Vagina (tissue), 2 donors: ENCODE results near the gene NGFR. TPM values are rescaled to one million over a fixed set of nuclear protein-coding genes. Genes with fewer than 3 reads are reported as not detected.
A peak's percentile ranks its signal among the peaks of the same experiment; 100 is the strongest.

Experiments used
- DNase-seq, 2 donors: peaks; one replicate each; pipeline ENCODE4 v3.0.0-alpha.2; 2017; ENCODE audit errors: extremely low spot score in 2 of 2
- H3K27ac ChIP-seq: fragments of 200-600 bp; sonication (generic); one replicate; pipeline ENCODE4 v1.5.1; 2019
- H3K27me3 ChIP-seq: fragments of 200-600 bp; sonication (generic); one replicate; pipeline ENCODE4 v1.5.1; 2019
- H3K36me3 ChIP-seq, 2 donors: fragments of 200-600 bp; sonication (generic); one replicate each; pipeline ENCODE4 v1.5.1; 2017 to 2019
- H3K4me1 ChIP-seq: fragments of 200-600 bp; sonication (generic); one replicate; pipeline ENCODE4 v1.5.1; 2019
- H3K4me3 ChIP-seq, 2 donors: fragments of 200-600 bp; sonication (generic); 1 replicate in 1 of 2; 2 replicates in 1 of 2; pipeline ENCODE4 v1.5.1; 2016 to 2019
- H3K9me3 ChIP-seq: fragments of 200-600 bp; sonication (generic); one replicate; pipeline ENCODE4 v1.5.1; 2019
- POLR2A ChIP-seq, 2 donors: fragments of 450-650 bp; IDR thresholded peaks; one replicate each; pipeline ENCODE4 v1.6.1; 2017; ENCODE audit warnings: antibody characterized with exemption in 2 of 2, mild to moderate bottlenecking in 2 of 2, moderate library complexity in 2 of 2
- POLR2AphosphoS5 ChIP-seq, 2 donors: sonication (generic); formaldehyde crosslinking; IDR thresholded peaks; one replicate each; pipeline ENCODE4 v1.9.0; 2017; ENCODE audit warnings: antibody characterized with exemption in 2 of 2, mild to moderate bottlenecking in 2 of 2, low read depth in 1 of 2; ENCODE audit not compliant: insufficient read depth in 1 of 2
- intact Hi-C: fragments of 100-400 bp; cut with DNase I; formaldehyde crosslinking; loops from one replicate; pipeline ENCODE4 v1.15.1; 2023
- total RNA-seq: library from RNA; depleted of rRNA; stranded (reverse); fragments of >200 nt; gene quantifications from one replicate; pipeline ENCODE4 v1.2.3, GENCODE V29; 2016
- TF ChIP-seq, protein P1 (sequence below), 3 experiments: fragments of 450-650 bp in 2 of 3; fragments of 200-600 bp in 1 of 3; sonication (generic) in 1 of 3; IDR thresholded peaks; one replicate each; pipeline ENCODE4 v1.5.1; 2017 to 2019; ENCODE audit warnings: antibody characterized with exemption in 3 of 3, mild to moderate bottlenecking in 2 of 3, moderate library complexity in 2 of 3

NGFR gene
- total RNA-seq, 1 donor from 2014 or later = 41.7 TPM

DNA sequence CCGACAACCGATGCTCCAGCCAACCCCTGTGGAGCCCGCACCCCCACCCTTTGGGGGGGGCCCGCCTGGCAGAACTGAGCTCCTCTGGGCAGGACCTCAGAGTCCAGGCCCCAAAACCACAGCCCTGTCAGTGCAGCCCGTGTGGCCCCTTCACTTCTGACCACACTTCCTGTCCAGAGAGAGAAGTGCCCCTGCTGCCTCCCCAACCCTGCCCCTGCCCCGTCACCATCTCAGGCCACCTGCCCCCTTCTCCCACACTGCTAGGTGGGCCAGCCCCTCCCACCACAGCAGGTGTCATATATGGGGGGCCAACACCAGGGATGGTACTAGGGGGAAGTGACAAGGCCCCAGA lies 17.9 kb downstream of the NGFR start:
- peaks cover 37% of the 10 kb centered on the region for H3K4me1 ChIP-seq
- no peaks in the 10 kb centered on the region for H3K9me3 ChIP-seq
- TF ChIP-seq, protein P1, sequence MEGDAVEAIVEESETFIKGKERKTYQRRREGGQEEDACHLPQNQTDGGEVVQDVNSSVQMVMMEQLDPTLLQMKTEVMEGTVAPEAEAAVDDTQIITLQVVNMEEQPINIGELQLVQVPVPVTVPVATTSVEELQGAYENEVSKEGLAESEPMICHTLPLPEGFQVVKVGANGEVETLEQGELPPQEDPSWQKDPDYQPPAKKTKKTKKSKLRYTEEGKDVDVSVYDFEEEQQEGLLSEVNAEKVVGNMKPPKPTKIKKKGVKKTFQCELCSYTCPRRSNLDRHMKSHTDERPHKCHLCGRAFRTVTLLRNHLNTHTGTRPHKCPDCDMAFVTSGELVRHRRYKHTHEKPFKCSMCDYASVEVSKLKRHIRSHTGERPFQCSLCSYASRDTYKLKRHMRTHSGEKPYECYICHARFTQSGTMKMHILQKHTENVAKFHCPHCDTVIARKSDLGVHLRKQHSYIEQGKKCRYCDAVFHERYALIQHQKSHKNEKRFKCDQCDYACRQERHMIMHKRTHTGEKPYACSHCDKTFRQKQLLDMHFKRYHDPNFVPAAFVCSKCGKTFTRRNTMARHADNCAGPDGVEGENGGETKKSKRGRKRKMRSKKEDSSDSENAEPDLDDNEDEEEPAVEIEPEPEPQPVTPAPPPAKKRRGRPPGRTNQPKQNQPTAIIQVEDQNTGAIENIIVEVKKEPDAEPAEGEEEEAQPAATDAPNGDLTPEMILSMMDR (IDR thresholded peaks at IDR 0.05) = no peak
- TF ChIP-seq POLR2AphosphoS5 (IDR thresholded peaks at IDR 0.05; ENCODE audit: insufficient read depth in 1 of 2, low read depth in 1 of 2) (no peak), POLR2A (IDR thresholded peaks at IDR 0.05) (no peak)
- H3K4me3 ChIP-seq = no peak overlapping the region
- H3K27me3 ChIP-seq = no peaks in the 10 kb centered on the region
- no peak overlapping the region for H3K27ac ChIP-seq
- no peaks in the 10 kb centered on the region for H3K36me3 ChIP-seq
- intact Hi-C loops = no loop called here
- no peak for DNase-seq

GRCh38 chr17:49513641-49514040 lies 18.5 kb downstream of the NGFR start:
- Histone ChIP-seq H3K4me3 (no peak overlapping the region), H3K4me1 (peaks cover 35% of the 10 kb centered on the region), H3K27me3 (no peaks in the 10 kb centered on the region), H3K9me3 (no peaks in the 10 kb centered on the region), H3K27ac (no peak overlapping the region), H3K36me3 (no peaks in the 10 kb centered on the region)
- intact Hi-C loops = no loop called here
- DNase-seq = no peak
- TF ChIP-seq POLR2AphosphoS5 (IDR thresholded peaks at IDR 0.05; ENCODE audit: insufficient read depth in 1 of 2, low read depth in 1 of 2) (no peak), POLR2A (IDR thresholded peaks at IDR 0.05) (no peak)
- TF ChIP-seq, protein P1 (IDR thresholded peaks at IDR 0.05) = no peak

GRCh38 chr17:49514071-49514721 lies 19.1 kb downstream of the NGFR start:
- Histone ChIP-seq H3K27ac (peak overlapping the region; percentile 88), H3K9me3 (no peaks in the 10 kb centered on the region), H3K4me1 (peaks cover 29% of the 10 kb centered on the region), H3K4me3 (no peak overlapping the region), H3K27me3 (no peaks in the 10 kb centered on the region), H3K36me3 (no peaks in the 10 kb centered on the region)
- TF ChIP-seq, protein P1 (IDR thresholded peaks at IDR 0.05) = no peak
- TF ChIP-seq POLR2A (IDR thresholded peaks at IDR 0.05) (no peak), POLR2AphosphoS5 (IDR thresholded peaks at IDR 0.05; ENCODE audit: insufficient read depth in 1 of 2, low read depth in 1 of 2) (no peak)
- intact Hi-C loops = no loop called here
- no peak for DNase-seq

DNA sequence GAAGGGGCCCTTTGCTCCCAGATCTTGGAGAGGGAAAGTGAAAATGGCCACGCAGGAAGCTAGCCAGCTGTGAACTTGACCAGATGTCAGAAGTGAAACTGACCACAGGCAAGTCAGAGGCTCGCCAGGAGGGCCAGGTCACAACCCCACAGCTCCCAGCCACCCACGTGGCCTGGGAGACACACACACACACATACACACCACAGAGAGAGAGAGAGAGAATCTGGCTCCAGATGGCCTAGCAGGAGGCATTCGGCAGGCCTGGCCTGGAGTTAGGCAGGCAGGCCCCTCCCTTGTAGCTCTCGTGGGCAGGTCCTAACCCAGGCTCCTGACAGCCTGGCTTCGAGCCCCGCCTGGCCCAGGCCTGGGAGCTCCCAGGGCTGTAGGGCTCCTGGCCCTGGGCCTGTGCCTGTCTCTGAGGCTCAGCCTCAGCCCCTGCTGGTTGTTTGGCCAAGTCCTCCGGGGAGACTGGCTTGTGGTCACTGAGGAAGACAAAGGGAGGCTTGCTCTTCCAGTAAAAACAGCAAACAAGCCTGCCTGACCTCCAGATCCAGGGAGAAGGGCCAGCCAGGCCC lies 20.2 kb downstream of the NGFR start:
- peak; percentile 90 to 92 for TF ChIP-seq POLR2AphosphoS5 (IDR thresholded peaks at IDR 0.05; ENCODE audit: insufficient read depth in 1 of 2, low read depth in 1 of 2)
- no peak for TF ChIP-seq POLR2A (IDR thresholded peaks at IDR 0.05)
- TF ChIP-seq, protein P1 (IDR thresholded peaks at IDR 0.05) = peak in 1 of 3 experiments; percentile 20
- intact Hi-C loops = no loop called here
- peak in 1 of 2 donors; percentile 99 for DNase-seq
- peaks cover 28% of the 10 kb centered on the region for H3K4me1 ChIP-seq
- peak overlapping the region; percentile 88 for H3K27ac ChIP-seq
- H3K9me3 ChIP-seq = no peaks in the 10 kb centered on the region
- H3K27me3 ChIP-seq = no peaks in the 10 kb centered on the region
- H3K36me3 ChIP-seq = no peaks in the 10 kb centered on the region
- no peak overlapping the region for H3K4me3 ChIP-seq

DNA sequence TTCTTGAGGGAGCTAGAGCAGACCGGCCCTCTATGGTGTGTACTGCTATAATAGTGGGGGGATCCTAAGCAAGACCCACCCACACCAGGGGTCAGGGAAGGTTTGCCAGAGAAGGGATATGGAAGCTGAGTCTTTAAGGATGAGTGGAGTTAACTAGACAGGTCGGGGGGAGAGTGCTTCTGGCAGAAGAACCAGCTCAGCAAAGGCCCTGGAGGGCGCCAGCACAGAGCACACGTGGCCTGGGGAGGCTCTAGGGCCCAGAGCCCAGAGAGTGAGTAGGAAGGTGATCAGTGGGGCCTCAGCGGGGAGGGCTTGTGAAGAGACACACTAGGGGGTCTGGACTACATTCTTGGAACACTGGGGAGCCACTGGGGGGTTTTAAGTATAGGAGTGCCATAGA lies 21.1 kb downstream of the NGFR start:
- peak overlapping the region; percentile 88 for H3K27ac ChIP-seq
- peak in 1 of 2 donors; percentile 86 for DNase-seq

More for the DNA sequence above, 21.1 kb downstream of the NGFR start:
- intact Hi-C loops = no loop called here
- Histone ChIP-seq H3K9me3 (no peaks in the 10 kb centered on the region), H3K4me3 (no peak overlapping the region), H3K4me1 (peaks cover 28% of the 10 kb centered on the region), H3K27me3 (no peaks in the 10 kb centered on the region), H3K36me3 (no peaks in the 10 kb centered on the region)
- TF ChIP-seq POLR2A (IDR thresholded peaks at IDR 0.05) = no peak
- TF ChIP-seq, protein P1 (IDR thresholded peaks at IDR 0.05) = no peak
